SIG-M5 treated with dmso at 0.1 percent for 504 hours (cell line): Measurements from ENCODE around the gene SLC7A8.

Experiments used
- DNase-seq: peaks from one replicate; lab custom pipeline; 2025; ENCODE audit not compliant: unreplicated experiment; lab: John Stamatoyannopoulos, UW

SLC7A8 gene

GRCh38 chr14:23159532-23159931, 23.9 kb downstream of the SLC7A8 start:
- DNase-seq: no peak

GRCh38 chr14:23158779-23159178, 24.7 kb downstream of the SLC7A8 start:
- DNase-seq: no peak

DNA sequence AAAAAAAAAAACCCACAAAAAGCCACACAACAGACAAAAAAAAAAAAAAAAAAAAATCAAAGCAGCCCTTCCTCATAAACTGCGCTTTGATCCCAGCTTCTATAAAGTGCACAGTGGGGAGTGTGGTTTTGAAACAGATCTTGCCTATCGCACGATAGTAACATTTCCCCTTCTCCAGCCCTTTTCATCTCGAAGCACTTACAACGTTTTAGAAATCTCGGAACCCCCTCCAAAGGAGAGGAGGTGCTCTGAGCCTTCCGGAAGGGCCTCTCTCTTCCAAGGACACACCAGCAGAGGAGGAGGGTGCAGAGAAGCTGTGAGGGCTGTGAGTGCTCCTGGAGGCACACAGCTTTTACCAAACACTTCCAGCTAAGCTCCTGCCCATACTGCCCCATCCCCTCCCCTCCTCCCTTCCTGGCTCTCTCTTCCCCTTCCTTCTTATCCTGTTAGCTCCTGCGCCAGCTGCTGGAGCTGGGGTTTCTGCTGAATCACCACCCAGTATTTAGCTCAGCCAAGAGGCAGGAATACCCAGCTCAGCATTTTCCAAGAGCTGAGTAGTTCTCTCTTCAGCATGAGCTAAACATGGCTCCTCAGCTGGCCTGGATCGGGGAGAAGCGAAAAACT, 28.4 kb downstream of the SLC7A8 start:
- DNase-seq: no peak

GRCh38 chr14:23153851-23154796, 29.3 kb downstream of the SLC7A8 start:
- no peak for DNase-seq

DNA sequence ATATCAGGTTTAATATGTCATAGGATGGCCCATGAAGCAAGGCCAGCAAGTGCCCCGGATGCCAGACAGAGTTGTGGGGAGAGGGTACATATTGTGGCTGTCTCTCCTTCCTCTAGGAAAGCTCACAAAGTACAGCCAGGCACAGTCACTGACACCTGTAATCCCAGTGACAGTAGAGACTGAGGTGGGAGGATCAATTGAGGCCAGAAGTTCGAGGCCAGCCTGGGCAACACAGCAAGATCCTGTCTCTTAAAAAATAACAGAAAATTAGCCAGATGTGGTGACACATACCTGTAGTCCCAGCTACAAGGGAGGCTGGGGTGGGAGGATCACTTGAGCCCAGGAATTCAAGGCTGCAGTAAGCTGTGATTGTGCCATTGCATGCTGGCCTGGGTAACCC, 32.1 kb downstream of the SLC7A8 start:
- no peak for DNase-seq

- no peak for DNase-seq
Observed at GRCh38 chr14:23149745-23150144, 33.7 kb downstream of the SLC7A8 start.

DNA sequence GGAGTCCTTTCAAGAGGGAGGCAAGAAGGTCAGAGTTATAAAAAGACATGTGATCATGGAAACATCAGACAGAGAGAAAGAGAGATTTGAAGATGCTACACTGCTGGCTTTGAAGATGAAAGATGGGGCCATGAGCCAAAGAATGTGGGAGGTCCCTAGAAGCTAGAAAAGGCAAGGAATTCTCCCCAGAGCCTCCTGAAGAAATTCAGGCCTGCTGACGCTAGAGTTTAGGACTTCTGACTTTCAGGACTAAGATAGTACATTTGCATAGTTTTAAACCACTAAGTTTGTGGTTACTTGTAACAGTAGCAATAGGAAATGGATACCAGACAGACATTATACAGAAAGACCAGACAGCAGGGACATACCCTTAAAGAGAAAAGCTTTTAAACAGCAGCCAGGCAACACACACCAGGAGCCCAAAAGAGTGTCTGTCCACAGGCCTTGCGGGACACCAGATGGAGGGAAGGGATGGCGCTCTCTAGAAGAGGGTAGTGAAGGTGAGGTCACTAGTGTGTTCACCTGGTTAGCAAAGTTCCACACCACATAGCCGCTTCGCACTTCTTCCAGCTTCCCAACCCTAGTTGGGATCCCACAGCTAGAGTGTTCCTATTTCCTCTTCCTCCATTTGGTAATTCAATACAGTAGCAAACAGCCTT, 34.7 kb downstream of the SLC7A8 start:
- no peak for DNase-seq

DNA sequence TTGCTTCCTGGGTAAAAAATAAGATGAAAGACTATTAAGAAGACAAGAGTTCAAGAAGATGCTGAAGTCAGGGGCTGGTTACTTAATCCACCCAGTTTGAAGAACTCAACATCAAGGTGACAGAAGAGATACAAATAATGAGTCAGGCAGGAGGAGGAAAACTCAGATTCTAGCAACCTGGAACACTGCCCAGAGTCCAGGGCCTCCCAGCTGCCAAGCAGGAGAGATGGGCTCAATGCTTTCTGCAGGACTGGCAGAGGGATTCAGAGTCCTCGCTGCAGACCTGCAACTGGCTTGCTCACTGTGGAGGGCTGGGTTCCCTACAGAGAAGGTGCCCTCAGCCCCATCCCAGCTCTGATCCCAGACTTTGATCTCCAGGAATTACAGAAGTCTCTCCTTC, 35.8 kb downstream of the SLC7A8 start:
- DNase-seq: no peak

DNA sequence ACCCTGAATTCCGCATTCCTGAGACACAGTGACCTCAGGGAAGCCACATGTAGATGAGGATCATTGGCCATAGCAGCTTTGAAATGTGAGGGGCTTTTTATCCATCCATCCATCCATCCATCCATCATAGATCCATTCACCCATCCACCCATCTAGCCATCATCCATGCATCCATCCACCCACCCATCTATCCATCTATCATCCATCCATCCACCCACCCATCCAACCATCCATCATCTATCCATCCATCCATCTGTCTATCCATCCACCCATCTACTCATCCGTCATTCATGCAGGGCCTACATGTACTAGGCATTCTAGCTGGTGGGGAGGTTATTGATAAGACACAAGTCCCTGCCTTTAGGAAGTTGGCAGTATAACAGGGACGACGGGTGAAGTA, 36.5 kb downstream of the SLC7A8 start:
- no peak for DNase-seq

GRCh38 chr14:23146351-23146910, 37.0 kb downstream of the SLC7A8 start:
- DNase-seq: no peak

- DNase-seq: no peak
Observed at GRCh38 chr14:23145794-23146350, 37.6 kb downstream of the SLC7A8 start.

DNA sequence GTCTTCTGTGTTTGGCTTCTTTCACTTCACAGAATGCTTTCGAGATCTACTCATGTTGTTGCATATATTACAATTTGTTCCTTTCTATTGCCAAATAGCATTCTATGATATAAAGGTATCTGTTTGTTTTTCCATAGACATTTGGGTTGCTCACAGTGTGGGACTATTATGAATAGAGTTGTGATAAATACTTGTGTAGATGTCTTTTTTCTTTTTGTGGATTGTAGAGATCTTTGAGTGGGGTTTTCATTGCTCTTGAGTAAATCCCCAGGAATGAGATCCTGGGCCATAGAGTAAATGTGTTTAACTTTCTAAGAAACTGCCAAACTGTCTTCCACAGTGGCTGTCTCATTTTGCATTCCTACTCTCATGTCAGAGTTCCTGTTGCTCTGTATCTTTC, 39.5 kb downstream of the SLC7A8 start:
- DNase-seq: no peak

GRCh38 chr14:23142826-23143225, 40.6 kb downstream of the SLC7A8 start:
- DNase-seq: no peak

GRCh38 chr14:23141706-23142444, 41.6 kb downstream of the SLC7A8 start:
- peak; percentile 38 for DNase-seq

DNA sequence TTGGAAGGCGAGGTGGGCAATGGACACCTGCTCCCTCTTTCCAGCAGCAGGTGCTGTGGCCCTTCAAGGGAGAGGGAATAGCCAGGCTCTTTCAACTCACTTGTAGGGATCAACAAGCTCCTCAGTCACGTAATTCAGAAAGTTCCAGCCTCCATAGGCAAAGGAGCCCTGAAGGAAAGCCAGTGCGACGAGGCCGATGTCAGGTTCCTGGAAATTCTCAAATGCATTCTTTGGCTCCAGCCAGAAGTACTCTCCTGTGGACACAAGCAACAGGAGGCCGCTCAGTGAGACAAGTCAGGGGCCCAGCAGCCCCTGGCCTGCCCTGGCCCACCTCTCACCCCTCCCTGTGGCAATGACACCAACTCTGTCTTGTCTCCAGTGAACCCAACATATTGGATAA, 43.1 kb downstream of the SLC7A8 start:
- no peak for DNase-seq

GRCh38 chr14:23139874-23140273, 43.6 kb downstream of the SLC7A8 start:
- no peak for DNase-seq

DNA sequence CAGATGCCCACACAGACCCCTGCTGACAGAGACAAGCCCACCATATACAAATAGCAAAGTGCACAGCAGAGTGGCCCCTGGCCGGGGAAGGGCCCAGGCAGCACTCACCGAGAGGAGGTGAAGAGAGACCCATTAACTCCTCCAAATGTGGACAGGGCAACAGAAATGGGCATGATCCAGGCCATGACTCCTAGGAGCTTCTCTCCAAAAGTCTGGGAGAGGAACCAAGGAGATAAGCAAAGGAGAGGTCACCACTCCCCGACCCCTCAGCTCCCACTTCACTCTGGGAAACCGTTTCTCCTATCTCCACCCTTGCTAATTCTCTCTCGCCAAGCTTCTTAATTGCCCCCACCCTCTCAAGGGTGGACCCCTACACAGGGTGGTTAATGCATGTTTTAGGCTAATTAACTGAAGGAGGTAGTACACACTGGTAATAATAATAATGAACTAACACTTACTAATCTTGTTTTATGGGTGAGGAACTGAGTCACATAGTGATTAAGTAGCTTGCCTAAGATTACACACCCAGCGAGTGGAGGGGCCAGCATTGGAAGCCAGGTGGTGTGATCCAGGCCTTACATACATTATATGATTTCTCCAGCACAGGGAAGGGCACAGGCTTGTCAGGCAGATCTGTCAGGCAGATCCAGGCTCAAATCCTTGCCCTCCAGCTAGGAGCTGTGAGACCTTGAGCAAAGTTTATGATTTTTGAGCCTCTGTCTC, 45.5 kb downstream of the SLC7A8 start:
- no peak for DNase-seq

GRCh38 chr14:23137192-23137812, 46.2 kb downstream of the SLC7A8 start:
- no peak for DNase-seq

DNA sequence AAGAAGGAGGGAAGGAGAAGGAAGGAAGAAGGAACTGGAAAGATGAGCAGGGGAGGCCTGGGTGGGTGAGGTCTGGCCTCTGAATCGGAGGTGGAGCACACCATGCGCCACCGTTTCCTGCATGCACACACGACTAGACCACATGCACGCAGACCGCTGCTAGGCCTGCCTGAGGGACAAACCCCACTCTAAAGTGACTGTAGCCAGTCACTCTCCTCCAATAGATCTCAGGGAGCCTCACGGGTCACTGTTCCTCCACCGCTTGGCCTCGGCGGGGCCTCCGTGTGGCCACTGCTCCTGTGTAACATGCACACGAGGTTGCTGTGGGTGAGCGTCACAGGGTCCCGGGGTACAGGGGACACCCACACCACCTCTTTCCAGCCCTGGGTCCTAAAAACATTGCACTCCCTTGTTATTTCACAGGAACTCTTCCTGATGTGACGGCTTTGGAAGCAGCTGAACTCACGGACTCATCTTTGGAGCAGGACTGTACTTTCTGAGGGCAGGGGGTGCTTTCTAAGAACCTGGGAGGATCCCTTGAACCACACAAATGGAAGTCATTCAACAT, 46.8 kb downstream of the SLC7A8 start:
- no peak for DNase-seq
